Ramos (cell line): ENCODE measurements around the gene RPUSD4.

Experiments
- in situ Hi-C: fragments of 300-500 bp; cut with MboI; formaldehyde crosslinking; loops from one replicate; pipeline ENCODE4 v1.14.3; 2022; ENCODE audit warnings: low sequenced_read_pairs; ENCODE audit not compliant: unreplicated experiment

Gene RPUSD4

DNA sequence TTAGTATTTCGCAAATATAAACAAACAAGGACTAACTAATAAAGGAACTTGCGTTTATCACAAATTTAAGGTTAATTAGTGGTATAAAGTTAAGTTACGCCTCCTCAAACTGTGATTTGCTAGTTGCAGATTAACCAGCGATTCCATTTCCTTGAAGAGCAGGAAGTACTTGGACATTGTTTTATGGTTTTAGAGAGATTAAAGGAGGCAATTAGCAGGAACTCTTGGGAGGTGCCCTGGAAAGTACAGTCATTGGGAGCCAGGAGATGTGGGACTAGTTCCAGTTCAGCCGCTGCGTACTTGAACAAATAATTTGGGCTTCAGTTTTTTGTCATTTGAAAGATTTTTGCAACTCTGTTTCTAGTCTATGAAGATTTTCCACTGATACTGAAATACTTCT, 3.4 kb upstream of the RPUSD4 start:
- in situ Hi-C loops, result loop anchor here (25.0 kb wide), 1 partner anchor 603 kb away; no protein-coding TSS in a partner anchor

GRCh38 chr11:126214441-126214840, 3.0 kb upstream of the RPUSD4 start:
- in situ Hi-C loops, result loop anchor here (25.0 kb wide), 1 partner anchor 602 kb away; no protein-coding TSS in a partner anchor

- in situ Hi-C loops, result loop anchor here (25.0 kb wide), 1 partner anchor 600 kb away; no protein-coding TSS in a partner anchor
Measured at GRCh38 chr11:126212089-126212660, 725 bp upstream of the RPUSD4 start.

DNA sequence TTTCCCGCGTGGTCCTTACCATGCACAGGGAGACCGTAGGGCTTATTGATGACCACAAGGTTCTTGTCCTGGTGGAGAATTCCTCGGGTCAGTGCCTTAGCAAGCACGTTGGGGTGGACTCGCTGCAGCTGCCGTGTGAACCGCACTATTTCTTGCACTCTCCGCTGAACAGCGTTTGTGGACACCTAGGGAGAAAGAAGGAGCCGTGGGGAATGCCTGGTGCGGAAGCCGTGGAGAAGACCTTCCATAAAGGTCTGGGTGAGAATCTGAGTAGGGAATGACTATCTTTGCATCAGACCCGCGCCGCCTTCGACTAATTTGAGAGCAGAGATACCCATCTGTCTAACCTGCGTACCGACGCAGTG, 597 bp downstream of the RPUSD4 start:
- in situ Hi-C loops, result loop anchor here (25.0 kb wide), 1 partner anchor 599 kb away; no protein-coding TSS in a partner anchor

DNA sequence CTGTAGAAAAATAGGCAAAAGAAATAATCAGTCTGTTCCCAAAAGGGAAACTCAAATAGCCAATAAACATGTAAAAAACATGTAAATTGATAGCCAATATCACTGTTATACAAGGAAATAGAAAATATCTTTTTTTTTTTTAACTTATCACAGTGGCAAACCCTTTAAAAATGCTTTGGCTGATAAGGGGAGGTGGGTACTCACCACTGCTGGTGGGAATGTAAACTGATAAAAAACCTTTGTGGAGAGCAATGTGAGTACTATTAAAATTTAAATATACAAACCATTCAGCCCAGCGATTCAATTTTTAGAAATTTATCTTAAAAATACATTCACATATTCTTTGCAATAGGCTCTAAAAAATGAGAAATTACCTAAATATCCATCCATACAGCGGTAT, 3.6 kb downstream of the RPUSD4 start:
- in situ Hi-C loops, result loop anchor here (25.0 kb wide), 1 partner anchor 596 kb away; no protein-coding TSS in a partner anchor

DNA sequence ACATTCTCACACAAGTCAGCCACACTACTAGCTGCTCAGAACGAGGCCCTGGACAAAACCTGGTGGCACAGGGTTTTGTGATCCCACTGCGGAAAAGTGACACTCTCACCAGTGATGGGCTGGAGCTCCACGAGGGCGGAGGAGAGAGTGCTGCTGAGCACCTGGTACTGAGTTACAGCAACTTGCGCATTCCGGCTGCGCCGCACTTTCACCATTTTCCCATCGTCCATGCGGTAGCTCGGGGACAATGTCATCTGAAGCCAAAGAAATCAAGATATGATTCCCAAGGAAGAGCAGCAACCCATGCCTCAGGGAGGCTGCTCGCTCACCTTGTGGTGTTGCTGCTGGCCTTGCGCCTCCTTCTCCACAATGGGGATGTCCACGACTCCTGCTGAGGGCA, 6.1 kb downstream of the RPUSD4 start:
- in situ Hi-C loops, result loop anchor here (25.0 kb wide), 1 partner anchor 593 kb away; no protein-coding TSS in a partner anchor

DNA sequence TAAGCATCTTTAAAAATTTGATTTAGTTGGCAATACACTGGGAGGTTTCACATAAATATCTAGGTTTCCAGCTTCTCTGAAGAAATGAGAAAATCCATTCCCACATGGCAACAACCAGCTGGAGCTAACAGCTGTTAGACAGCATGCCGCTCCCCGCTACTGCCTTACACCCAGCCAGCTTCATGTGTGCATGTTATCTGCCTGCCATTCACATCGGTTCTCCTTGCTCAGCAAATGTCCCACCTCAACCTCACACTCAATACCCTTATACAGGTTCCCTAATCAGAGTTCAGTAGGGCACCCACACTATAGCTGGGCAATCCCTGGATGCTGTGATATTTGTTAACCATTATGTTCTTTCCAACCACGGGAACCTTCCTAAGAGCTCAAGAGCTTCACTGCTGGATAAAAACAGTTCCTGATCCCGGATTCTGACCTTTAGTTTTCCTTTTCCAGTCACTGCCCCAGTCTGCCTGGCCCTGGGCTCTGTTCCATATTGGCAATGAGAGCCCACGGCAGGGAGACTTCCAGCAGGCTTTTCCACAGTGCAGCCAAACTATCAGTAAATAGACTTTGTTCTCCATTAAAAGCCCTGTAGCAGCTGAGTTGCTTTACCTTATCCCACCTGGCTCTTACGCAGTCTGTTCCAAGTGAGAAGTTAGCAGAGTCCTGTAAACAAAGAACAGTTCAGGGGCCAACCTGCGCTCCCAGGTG, 8.6 kb downstream of the RPUSD4 start:
- in situ Hi-C loops, result loop anchor here (25.0 kb wide), 1 partner anchor 591 kb away; no protein-coding TSS in a partner anchor

- in situ Hi-C loops, result no loop called here
Measured at GRCh38 chr11:126198648-126199047, 12.8 kb downstream of the RPUSD4 start.

DNA sequence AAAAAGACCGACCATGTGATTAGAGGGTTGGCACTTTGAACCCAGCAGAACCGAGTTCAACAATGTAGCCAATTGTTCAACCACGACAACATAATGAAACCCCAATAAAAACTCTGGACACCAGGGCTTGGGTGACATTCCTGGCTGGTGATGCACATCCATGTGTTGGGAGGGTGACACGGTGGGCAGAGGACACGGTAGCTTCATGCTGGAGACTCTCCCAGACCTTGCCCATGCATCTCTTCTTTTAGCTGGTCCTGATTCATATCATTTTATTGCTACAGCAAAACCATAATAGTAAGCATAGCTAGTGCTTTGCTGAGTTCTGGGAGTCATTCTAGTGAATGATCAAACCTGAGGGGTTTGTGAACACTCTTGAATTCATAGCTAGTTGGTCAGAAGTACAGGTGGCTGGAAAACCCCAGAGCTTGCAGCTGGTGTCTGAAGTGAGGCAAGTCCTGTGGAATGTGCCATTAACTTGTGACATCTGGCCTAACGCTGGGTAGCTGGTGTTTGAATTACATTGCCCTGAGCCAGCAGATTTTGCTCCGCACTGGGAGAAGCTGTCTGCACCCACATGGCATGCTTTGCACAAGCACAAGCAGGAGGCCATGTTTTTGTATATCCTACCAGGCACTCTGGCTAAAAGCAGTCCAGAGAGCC, 14.0 kb downstream of the RPUSD4 start:
- in situ Hi-C loops, result no loop called here

GRCh38 chr11:126195119-126195518, 16.3 kb downstream of the RPUSD4 start:
- in situ Hi-C loops, result no loop called here

DNA sequence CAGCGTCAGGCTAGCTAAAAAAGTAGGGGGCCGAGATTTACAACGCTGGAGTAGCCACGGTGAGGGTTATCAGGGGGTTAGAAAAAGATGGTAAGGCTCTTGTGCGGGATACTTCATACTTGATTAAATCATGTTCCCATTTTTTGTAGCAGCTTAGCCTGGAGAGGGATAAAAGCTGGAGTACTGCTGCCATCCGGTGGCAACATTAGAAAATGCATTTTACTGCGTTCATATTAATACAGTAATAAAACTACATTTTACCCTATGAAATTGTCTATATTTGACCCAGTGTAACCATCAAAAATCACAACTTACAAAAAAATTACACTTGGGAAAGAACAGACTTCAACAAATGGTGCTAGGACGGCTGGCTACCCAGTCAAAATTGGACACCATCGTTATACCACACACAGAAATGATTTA, 17.3 kb downstream of the RPUSD4 start:
- in situ Hi-C loops, result no loop called here

GRCh38 chr11:126193038-126193478, 18.4 kb downstream of the RPUSD4 start:
- in situ Hi-C loops, result no loop called here

- in situ Hi-C loops, result no loop called here
Measured at GRCh38 chr11:126192361-126192760, 19.1 kb downstream of the RPUSD4 start.

GRCh38 chr11:126191379-126192073, 19.9 kb downstream of the RPUSD4 start:
- in situ Hi-C loops, result no loop called here

- in situ Hi-C loops, result no loop called here
Measured at GRCh38 chr11:126190792-126191191, 20.7 kb downstream of the RPUSD4 start.

DNA sequence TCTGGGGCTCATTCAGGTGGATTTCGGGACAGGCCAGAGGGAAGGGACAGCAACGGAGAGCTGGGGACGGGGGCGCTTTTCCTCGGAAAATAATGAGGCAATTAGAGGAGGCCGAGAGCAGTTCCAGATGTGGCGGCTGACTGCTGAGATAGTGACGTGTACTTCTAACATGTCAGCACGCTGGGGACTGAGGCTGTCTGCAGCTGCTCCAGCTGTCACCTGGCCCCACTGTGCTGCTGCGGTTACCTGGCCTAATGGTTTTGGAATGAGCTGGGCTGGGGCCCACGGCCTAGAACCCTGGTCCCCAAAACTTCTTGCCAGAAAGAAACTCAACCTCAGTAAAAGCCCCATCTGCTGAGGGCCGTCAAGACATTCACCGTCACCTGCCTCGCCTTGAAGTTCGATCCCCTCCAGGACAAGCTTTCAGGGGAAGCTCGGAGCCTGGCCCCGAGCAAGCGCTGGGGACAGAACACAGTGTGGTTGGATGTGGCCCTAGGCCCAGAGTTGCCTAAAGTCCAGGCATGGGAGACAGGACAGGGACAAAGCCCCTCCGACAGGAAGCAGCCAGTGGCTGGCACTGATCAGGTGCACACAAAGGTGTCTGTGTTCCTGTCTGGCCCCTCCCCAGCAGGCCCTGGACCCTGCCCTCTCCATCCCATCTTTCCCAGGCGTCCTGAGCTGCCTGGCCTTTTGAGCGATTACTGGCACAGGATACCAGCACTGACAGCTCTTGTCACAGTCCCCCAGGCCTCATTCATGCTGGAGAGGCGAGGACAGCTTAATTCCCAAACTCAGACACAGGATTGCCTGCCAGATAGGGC, 22.1 kb downstream of the RPUSD4 start:
- in situ Hi-C loops, result loop anchor here (5.0 kb wide), 1 partner anchor 262 kb away; no protein-coding TSS in a partner anchor

DNA sequence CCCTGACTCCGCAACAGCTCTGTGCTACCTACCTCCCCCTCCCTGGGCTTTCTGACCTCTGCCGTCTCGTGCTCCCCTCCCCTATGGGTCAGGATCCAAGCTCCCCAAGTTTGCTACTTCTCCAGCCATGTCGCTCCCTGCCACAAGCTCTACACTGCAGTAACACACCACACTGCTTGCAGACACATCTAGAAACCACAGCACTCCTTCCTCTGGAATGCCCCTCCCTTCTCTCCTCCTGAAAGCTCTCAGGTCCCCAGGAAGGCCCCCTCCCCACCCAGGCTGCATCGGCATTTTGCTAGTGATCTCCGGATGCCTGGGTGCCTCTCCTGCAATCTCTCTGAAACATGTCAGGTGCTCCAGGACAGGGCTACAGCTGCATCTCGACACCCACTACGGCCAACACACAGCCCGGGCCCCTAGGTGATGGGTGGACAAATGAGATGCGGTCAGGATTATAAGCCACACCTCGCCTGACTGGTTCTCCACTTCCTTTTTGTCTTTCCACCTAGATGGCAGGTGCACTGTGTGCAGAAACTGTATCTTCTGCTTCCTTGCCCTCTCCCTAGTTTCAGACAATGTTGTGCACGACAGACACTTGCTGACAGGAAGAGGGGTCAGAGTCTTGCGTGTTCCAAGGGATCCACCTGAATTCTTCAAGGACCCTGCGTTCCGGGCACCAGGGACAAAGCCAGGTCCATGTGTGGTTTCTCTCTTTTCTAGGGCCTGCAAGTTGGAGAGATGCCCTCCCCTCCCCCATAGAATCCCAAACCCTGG, 22.9 kb downstream of the RPUSD4 start:
- in situ Hi-C loops, result loop anchor here (5.0 kb wide), 1 partner anchor 261 kb away; no protein-coding TSS in a partner anchor

GRCh38 chr11:126186708-126187529, 24.5 kb downstream of the RPUSD4 start:
- in situ Hi-C loops, result loop anchor here (5.0 kb wide), 1 partner anchor 260 kb away; no protein-coding TSS in a partner anchor
